RWPE1 (cell line): ENCODE measurements around the gene FAM222A.

ENCODE experiments used
- CTCF ChIA-PET: fragments of 350-600 bp; sonication (Branson Sonifier 250); formaldehyde crosslinking; extraction: SDS; loops from one replicate; lab custom pipeline; 2021; lab: Yijun Ruan, JAX
- POLR2A ChIA-PET: fragments of 400-600 bp; formaldehyde crosslinking; extraction: SDS; loops from one replicate; lab custom pipeline; 2020; ENCODE audit warnings: antibody characterized with exemption; ENCODE audit not compliant: low non-redundant PET; lab: Yijun Ruan, JAX
- DNase-seq: peaks from one replicate; pipeline ENCODE4 v3.0.0; 2012; ENCODE audit warnings: low spot score
- H3K27ac ChIP-seq: fragments of 450-650 bp; 2 replicates; pipeline ENCODE4 v1.5.1; 2017
- CTCF ChIP-seq: fragments of 450-650 bp; conservative IDR thresholded peaks from 2 replicates; pipeline ENCODE4 v1.5.1; 2017; ENCODE audit warnings: low read depth, mild to moderate bottlenecking

FAM222A gene

GRCh38 chr12:109741286-109741969 is 27.8 kb downstream of the FAM222A start:
- DNase-seq = no peak
- no peak overlapping the region for H3K27ac ChIP-seq
- POLR2A ChIA-PET = no interaction called here
- TF ChIP-seq CTCF = no peak
- CTCF ChIA-PET = no interaction called here

DNA sequence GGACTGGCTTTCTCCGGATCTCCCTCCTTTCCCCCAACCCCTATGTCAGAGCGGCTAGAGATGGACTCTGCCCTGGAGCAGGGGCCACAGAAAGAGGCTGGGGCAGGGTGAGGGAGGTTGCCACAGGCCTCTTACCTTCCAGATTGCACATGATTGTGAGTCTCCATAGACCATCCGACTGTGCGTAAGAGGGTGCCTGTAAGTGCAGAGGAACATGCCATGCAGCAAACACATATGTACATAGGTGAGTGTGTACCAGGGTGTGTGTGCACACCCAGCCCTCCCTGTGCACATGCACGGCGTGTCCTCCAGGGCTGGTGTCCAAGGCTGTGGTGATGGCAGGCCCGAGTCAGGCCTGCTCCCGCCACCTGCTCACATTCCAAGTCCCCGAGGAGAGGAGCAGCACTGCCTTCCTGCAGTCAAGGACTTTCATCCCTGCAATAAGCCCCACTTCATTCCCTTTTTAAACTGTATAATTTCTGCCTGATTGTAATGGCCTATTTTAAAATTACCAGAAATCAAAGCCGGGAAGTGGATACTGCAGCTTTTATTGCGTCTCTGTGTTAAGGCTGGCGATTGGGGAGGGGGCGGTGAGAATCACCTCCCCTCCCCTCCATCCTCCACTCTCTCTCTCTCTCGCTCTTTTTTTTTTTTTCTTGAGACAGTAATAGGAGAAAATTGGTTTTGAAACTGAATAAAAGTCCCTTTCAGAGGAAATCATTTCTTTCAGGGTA is 28.5 kb downstream of the FAM222A start:
- no peak for TF ChIP-seq CTCF
- DNase-seq = no peak
- H3K27ac ChIP-seq = no peak overlapping the region
- POLR2A ChIA-PET = no interaction called here
- CTCF ChIA-PET = no interaction called here

DNA sequence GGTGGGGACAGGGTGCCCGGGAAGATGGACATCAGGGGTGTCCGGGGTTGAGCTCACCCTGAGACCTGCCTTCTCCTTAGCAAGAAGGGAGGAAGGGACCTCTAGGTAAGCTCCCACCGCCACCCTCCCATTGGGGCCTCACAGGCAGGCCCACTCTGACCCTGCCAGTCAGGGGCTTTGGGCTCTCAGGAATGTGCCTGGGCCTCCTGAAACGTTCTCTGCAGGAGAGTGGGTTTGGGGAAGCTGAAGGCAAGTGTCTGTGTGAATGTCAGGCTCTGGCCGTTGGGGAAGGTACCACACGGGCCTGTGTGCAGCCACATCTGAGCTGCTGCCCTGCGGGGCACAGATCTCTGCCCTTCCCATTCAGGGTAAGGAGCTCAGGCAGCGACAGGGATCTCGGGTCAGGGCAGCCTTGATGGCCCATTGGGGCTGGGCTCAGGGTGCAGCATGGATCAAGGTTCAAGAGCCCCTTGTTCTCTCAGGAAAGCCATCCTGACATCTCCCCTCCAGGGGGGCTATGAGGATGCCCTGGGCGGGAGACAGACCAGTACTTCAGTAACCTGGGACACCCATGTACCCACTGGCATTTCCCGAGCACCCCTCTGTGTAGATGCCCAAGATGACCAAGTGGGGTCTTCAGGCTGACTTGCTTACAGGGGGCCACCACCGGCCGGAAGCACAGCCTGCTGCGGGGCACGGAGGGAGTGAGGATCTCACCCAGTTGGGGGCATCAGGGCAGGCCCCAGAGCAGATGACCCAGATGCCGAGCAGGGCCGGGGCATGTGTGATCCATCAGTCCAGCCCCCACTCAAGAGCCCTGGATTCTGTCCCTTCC is 29.7 kb downstream of the FAM222A start:
- CTCF ChIA-PET = no interaction called here
- TF ChIP-seq CTCF = no peak
- no peak for DNase-seq
- no peak overlapping the region for H3K27ac ChIP-seq
- POLR2A ChIA-PET = no interaction called here

- no peak for DNase-seq
- no peak overlapping the region for H3K27ac ChIP-seq
- ChIA-PET POLR2A (no interaction called here), CTCF (no interaction called here)
- no peak for TF ChIP-seq CTCF
Observed at GRCh38 chr12:109744026-109744425, 30.4 kb downstream of the FAM222A start.

DNA sequence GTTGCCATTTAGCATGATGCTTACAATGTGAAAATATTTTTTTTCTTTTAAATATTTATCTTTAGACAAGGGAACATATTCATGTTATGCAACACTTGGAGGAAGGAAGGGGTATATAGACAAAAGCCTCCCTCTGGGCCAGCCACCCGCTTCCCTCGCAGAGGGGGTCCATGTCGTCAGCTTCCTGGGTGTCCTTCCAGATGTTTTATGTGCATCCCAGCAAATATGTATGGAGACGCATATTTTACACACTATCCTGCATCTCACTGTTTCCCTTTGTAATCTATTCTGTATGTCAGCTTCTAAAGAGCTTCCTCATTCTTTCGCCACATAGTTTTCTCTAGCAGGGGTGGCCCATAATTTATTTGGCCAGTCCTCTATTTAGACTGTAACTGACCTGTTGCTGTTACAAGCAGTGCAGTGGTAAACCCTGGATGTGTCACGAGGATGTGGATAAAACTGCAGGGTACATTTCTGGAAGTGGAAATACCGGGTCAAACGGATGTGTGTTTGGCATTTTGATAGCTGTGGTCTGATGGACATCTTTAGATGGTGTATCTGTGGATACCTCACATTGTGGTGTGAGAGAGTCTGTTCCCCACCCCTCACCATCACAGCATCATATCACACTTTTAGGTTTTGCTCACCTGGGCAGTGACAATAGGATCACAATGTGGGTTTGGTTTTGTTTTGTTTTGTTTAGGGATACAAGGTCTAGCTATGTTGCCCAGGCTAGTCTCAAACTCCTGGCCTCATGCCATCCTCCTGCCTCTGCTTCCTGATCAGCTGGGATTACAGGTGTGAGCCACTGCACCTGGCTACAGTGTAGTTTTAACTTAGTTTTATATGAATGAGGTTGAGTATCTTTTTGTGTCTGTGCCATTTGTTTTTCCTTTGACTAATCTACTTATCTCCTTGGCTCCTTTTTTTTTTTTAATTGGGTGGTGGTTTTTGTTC is 31.6 kb downstream of the FAM222A start:
- no peak overlapping the region for H3K27ac ChIP-seq
- TF ChIP-seq CTCF = no peak
- ChIA-PET CTCF (interaction anchor here (0.6 kb wide), 1 partner anchor 39 kb away, joined by 3 read pairs; no protein-coding TSS in a partner anchor), POLR2A (no interaction called here)
- DNase-seq = no peak
